Choroid plexus epithelial cell (primary cell): Measurements from ENCODE around the gene FAF2.
"Not testable (repeated sequence)": the region's sequence is repeated elsewhere in the genome, so short reads cannot be mapped to it uniquely, and the experiment has no call there.

Experiments used
- DNase-seq: peaks from one replicate; pipeline ENCODE4 v3.0.0-alpha.2; 2010; ENCODE audit warnings: low read depth
- H3K4me3 ChIP-seq: 2 replicates; pipeline ENCODE4 v1.5.1; 2011; ENCODE audit warnings: low read depth, mild to moderate bottlenecking, control low read depth, low read length, moderate library complexity
- TF ChIP-seq, protein P1 (sequence below): conservative IDR thresholded peaks from 2 replicates; pipeline ENCODE4 v1.5.1; 2011; ENCODE audit warnings: low read depth, mild to moderate bottlenecking, control low read depth, inconsistent platforms, low read length, moderate library complexity

FAF2 gene

DNA sequence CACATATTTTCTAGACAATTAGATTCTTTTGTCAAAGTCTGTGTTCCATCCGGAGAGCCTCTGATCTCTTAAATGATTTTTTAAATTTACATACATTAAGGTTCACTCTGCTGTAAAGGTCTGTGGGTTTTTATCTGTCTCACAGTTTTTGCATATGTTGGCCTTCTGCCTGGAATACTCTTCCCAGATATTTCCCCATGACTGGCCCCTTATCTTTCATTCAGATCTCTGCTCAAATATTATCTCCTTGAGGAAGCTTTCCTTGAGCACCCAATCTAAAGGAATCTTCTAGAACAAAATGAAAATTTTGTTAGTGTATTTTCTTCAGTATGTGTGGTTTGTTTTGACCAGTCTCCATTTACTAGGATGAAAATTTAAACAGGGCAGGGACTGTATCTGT is 26.3 kb downstream of the FAF2 start:
- DNase-seq: peak; percentile 34
- TF ChIP-seq, protein P1, sequence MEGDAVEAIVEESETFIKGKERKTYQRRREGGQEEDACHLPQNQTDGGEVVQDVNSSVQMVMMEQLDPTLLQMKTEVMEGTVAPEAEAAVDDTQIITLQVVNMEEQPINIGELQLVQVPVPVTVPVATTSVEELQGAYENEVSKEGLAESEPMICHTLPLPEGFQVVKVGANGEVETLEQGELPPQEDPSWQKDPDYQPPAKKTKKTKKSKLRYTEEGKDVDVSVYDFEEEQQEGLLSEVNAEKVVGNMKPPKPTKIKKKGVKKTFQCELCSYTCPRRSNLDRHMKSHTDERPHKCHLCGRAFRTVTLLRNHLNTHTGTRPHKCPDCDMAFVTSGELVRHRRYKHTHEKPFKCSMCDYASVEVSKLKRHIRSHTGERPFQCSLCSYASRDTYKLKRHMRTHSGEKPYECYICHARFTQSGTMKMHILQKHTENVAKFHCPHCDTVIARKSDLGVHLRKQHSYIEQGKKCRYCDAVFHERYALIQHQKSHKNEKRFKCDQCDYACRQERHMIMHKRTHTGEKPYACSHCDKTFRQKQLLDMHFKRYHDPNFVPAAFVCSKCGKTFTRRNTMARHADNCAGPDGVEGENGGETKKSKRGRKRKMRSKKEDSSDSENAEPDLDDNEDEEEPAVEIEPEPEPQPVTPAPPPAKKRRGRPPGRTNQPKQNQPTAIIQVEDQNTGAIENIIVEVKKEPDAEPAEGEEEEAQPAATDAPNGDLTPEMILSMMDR: no peak
- no peak overlapping the region for H3K4me3 ChIP-seq

DNA sequence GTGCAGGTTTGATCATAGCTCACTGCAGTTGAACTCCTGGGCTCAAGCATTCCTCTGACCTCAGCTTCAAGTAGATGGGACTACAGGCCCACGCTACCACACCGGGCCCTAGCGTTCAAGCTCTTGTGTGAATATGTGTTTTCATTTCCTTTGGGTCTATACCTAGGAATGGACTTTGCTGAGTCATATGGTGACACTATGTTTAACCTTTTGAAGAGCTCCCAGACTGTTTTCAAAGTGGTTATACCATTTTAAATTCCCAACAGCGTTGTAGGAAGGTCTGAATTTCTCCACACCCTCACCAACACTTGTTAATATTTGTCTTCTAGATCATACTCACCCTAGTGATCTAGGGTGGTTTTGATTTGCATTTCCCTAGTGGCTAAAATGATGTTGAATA is 33.5 kb downstream of the FAF2 start:
- peak; percentile 61 for DNase-seq
- TF ChIP-seq, protein P1: no peak
- H3K4me3 ChIP-seq: no peak overlapping the region

DNA sequence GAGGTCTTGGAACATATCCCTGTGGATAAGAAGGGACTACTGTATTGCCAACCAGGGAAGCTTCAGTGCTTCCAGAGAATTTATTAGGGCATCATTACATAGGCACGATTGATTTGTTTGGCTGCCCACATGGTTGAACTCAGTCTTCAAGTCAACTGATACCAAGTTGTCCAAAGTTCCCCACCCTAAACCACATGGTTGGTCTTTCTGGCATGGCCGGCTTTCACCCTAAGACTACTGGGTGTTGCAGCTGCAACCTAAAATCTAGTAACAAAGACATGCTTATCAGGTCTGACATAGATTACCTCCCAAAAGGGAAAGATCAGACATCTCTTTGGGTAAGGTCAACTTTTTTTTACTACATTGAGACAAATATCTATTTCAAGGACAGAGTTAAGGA is 37.0 kb downstream of the FAF2 start:
- TF ChIP-seq, protein P1: no peak
- no peak overlapping the region for H3K4me3 ChIP-seq
- no peak for DNase-seq

DNA sequence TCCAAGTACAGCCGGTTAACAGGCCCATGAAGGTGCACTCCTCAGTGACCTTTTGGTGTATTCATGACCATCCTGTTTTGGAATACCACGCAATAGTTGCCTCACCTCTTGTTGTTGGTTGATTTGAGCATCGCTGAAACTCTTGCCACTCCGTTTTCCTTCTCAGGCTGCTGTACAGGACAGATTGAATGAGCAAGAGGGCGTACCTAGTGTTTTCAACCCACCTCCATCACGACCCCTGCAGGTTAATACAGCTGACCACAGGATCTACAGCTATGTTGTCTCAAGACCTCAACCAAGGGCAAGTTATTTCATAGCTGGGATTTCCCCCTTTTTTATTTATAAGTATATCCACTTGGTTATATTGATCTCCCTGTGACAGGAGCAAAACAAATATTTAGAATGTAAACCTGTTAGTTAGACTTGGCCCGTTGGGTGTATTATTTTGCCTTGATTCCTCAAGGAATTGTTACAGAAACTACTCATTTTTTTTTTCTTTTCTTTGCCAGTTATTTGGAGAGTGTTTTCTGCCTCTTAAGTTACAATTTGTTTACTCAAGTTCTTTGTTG is 38.1 kb downstream of the FAF2 start:
- TF ChIP-seq, protein P1: no peak
- H3K4me3 ChIP-seq: no peak overlapping the region
- DNase-seq: no peak

DNA sequence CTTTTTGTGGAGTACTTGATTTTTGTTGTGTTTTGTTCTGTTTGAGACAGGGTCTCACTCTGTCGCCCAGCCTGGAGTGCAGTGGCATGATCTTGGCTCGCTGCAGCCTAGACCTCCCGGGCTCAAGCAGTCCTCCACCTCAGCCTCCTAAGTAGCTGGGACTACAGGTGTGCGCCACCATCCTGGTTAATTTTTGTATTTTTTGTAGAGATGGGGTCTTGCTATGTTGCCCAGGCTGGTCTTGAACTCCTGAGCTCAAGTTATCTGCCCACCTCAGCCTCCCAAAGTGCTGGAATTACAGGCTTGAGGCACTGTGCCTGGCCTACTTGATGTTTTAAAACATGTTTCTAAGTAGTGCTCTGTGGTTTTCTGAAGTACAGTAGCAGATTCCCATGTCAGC is 39.0 kb downstream of the FAF2 start:
- not testable (repeated sequence) for DNase-seq, H3K4me3 ChIP-seq

DNA sequence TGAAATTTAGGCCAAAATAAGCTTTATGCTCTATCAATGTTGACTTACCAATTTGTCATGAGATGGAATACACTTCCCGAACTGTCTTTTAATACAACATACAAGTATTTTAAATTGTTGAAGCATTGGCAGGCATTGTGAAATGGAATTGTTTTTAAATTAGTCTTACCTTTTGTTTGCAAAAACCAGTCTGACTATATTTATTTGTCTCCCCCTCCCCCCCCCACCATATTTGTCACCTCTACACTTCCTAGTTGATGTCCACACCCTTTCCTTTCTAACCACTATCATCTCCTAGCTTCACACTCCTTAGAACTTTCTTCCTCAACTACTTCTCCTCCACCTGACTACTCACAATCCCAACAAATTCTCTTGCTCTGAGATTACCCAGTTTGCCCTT is 40.9 kb downstream of the FAF2 start:
- TF ChIP-seq, protein P1: no peak
- H3K4me3 ChIP-seq: no peak overlapping the region
- DNase-seq: no peak

DNA sequence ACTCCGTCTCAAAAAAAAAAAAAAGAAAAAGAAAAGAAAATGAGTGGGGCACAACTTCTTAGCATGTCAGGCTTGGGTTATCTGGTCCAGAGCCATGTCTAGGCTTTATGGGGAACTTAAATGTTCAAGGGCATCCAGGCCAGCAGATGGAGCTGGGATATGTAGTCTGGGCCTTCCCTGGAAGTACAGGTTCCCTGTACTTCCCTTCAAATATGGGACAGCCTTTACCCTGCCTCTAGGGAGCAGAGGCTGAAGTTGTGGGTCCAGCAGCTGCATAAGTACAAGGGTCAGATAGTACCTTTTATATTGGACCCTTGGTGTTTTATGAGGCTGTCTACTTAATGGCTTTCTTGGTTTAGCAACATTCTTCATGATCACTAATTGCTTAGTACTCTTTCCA is 42.1 kb downstream of the FAF2 start:
- no peak for DNase-seq
- TF ChIP-seq, protein P1: no peak

More for the DNA sequence above, 42.1 kb downstream of the FAF2 start:
- H3K4me3 ChIP-seq: no peak overlapping the region
